GM12872 (cell line): ENCODE results near the gene PLPPR4.

Experiments
- CTCF ChIP-seq: IDR thresholded peaks from 3 replicates; pipeline ENCODE4 v1.5.1; 2011; ENCODE audit warnings: low read depth, mild to moderate bottlenecking, low read length, moderate library complexity; ENCODE audit not compliant: insufficient read depth

PLPPR4 gene

GRCh38 chr1:99327357-99327756, 63.1 kb downstream of the PLPPR4 start:
- TF ChIP-seq CTCF: no peak

GRCh38 chr1:99328171-99328570, 63.9 kb downstream of the PLPPR4 start:
- TF ChIP-seq CTCF: no peak

GRCh38 chr1:99331083-99331482, 66.8 kb downstream of the PLPPR4 start:
- no peak for TF ChIP-seq CTCF

- TF ChIP-seq CTCF: no peak
Measured at GRCh38 chr1:99331636-99332035, 67.3 kb downstream of the PLPPR4 start.

GRCh38 chr1:99332561-99332960, 68.3 kb downstream of the PLPPR4 start:
- TF ChIP-seq CTCF: no peak

- no peak for TF ChIP-seq CTCF
Measured at GRCh38 chr1:99334991-99335390, 70.7 kb downstream of the PLPPR4 start.

GRCh38 chr1:99347041-99347684, 82.9 kb downstream of the PLPPR4 start:
- no peak for TF ChIP-seq CTCF
